A673 (cell line): ENCODE data around the gene PALLD. TPM values are rescaled to one million over a fixed set of nuclear protein-coding genes. Genes with fewer than 3 reads are reported as not detected.

Source experiments
- BruUV-seq: library from RNA; stranded (reverse); fragments of 400-500 nt; replicated peaks from 2 replicates; lab custom pipeline; 2021; lab: Mats Ljungman, UMichigan
- CTCF ChIA-PET: fragments of 300-600 bp; sonication (Branson Sonifier 250); formaldehyde crosslinking; loops from one replicate; lab custom pipeline; 2022; ENCODE audit warnings: antibody characterized with exemption; lab: Charles Lee
- POLR2A ChIA-PET: fragments of 300-600 bp; sonication (Branson Sonifier 250); formaldehyde crosslinking; loops from one replicate; lab custom pipeline; 2022; ENCODE audit warnings: antibody characterized with exemption; ENCODE audit not compliant: low non-redundant PET; lab: Charles Lee
- DNase-seq: peaks from one replicate; pipeline ENCODE4 v3.0.0-alpha.2; 2015; ENCODE audit warnings: low spot score
- H3K27ac ChIP-seq: fragments of 200-600 bp; sonication (generic); 2 replicates; pipeline ENCODE4 v1.5.1; 2016; ENCODE audit warnings: mixed run types, low read depth, mild to moderate bottlenecking, mixed read lengths, antibody characterized with exemption, low read length; ENCODE audit not compliant: poor library complexity, severe bottlenecking
- H3K27me3 ChIP-seq: fragments of 200-600 bp; sonication (generic); replicated peaks from 2 replicates; pipeline ENCODE4 v1.6.1; 2017; ENCODE audit warnings: mixed run types, low read depth, mild to moderate bottlenecking, mixed read lengths, antibody characterized with exemption, low read length; ENCODE audit not compliant: insufficient read depth, poor library complexity
- H3K36me3 ChIP-seq: fragments of 200-600 bp; sonication (generic); 2 replicates; pipeline ENCODE4 v1.6.1; 2016; ENCODE audit warnings: mixed run types, mild to moderate bottlenecking, mixed read lengths, antibody characterized with exemption, low read length; ENCODE audit not compliant: insufficient read depth, poor library complexity, severe bottlenecking
- H3K4me1 ChIP-seq: fragments of 200-600 bp; sonication (generic); 2 replicates; pipeline ENCODE4 v1.6.1; 2017; ENCODE audit warnings: mixed run types, mild to moderate bottlenecking, mixed read lengths, antibody characterized with exemption, low read length; ENCODE audit not compliant: insufficient read depth, poor library complexity, severe bottlenecking
- H3K4me3 ChIP-seq: fragments of 200-600 bp; sonication (generic); 2 replicates; pipeline ENCODE4 v1.5.1; 2016; ENCODE audit warnings: low read depth, mixed run types, mild to moderate bottlenecking, mixed read lengths, low read length; ENCODE audit not compliant: poor library complexity, severe bottlenecking
- H3K9me3 ChIP-seq: fragments of 200-600 bp; sonication (generic); 2 replicates; pipeline ENCODE4 v1.6.1; 2016; ENCODE audit warnings: mixed run types, low read depth, mild to moderate bottlenecking, mixed read lengths, antibody characterized with exemption, low read length; ENCODE audit not compliant: poor library complexity, severe bottlenecking
- CTCF ChIP-seq: fragments of 300-800, 200-600 bp; sonication (generic); conservative IDR thresholded peaks from 2 replicates; pipeline ENCODE4 v1.5.1; 2017; ENCODE audit warnings: low read depth, mild to moderate bottlenecking, antibody characterized with exemption, low read length, moderate library complexity, mixed read lengths
- EZH2 ChIP-seq: fragments of 200-600 bp; sonication (generic); IDR thresholded peaks from 2 replicates; pipeline ENCODE4 v1.6.1; 2017; ENCODE audit warnings: borderline replicate concordance, low read depth, mild to moderate bottlenecking, mixed read lengths, antibody characterized with exemption, low read length; ENCODE audit not compliant: poor library complexity, severe bottlenecking
- intact Hi-C: fragments of 100-400 bp; cut with micrococcal nuclease; formaldehyde crosslinking; loops from one replicate; pipeline ENCODE4 v1.10.0; 2022; ENCODE audit not compliant: unreplicated experiment
- total RNA-seq: library from RNA; stranded (reverse); gene quantifications from 2 replicates; pipeline ENCODE4 v1.2.3, GENCODE V29; 2021

PALLD gene
- total RNA-seq, 1 experiment from 2014 or later, result 44.1 TPM

DNA sequence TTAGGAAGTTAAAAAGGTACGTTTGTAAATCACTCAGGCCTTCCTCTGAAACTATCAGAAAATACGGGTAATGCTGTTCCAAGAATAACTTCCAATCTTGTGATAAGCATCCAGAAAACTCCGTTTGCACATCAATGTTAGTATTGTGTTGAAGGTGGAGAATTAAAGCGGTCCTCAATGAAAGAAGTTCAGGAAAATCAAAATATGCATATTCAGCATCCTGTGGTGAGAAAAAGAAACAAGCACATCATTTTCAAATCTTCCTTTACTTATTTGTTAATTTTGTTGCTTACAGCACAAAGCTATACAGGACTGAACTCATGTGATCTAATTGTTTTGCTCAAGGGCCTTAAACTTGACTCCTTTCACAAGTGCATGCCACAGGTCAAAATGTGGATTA lies 35.0 kb upstream of the PALLD start:
- Histone ChIP-seq H3K4me1 (no peaks in the 10 kb centered on the region), H3K27ac (no peak overlapping the region), H3K4me3 (no peak overlapping the region), H3K9me3 (no peaks in the 10 kb centered on the region), H3K36me3 (no peaks in the 10 kb centered on the region), H3K27me3 (no peaks in the 10 kb centered on the region)
- no peak for TF ChIP-seq EZH2
- no TSS peak for BruUV-seq
- CTCF ChIA-PET, result no interaction called here
- DNase-seq, result no peak
- intact Hi-C loops, result no loop called here
- POLR2A ChIA-PET, result no interaction called here

DNA sequence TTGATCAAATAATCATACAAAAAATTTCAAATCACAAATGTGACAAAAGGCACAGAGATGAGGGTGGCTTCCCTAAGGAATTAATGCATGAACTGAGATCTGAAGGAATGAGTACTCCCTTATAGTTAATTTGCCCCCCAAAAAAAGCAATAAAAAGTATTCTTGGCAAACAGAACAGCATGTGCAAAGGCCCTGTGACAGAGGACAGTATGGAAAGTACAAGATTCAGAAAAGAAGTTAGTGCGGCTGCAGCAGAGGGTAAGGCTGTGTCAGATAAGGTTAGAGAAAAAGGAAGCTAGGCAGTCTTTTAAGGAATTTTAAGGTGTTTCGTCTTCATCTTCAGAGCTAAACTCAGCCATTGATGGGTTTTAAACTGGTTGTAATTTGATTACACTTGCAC lies 23.9 kb upstream of the PALLD start:
- CTCF ChIA-PET, result no interaction called here
- BruUV-seq, result no TSS peak
- TF ChIP-seq EZH2 (no peak), CTCF (no peak)
- Histone ChIP-seq H3K27ac (no peak overlapping the region), H3K36me3 (no peaks in the 10 kb centered on the region), H3K27me3 (no peaks in the 10 kb centered on the region), H3K4me1 (peaks cover 17% of the 10 kb centered on the region), H3K9me3 (no peaks in the 10 kb centered on the region), H3K4me3 (no peak overlapping the region)
- POLR2A ChIA-PET, result no interaction called here
- intact Hi-C loops, result no loop called here
- DNase-seq, result no peak

DNA sequence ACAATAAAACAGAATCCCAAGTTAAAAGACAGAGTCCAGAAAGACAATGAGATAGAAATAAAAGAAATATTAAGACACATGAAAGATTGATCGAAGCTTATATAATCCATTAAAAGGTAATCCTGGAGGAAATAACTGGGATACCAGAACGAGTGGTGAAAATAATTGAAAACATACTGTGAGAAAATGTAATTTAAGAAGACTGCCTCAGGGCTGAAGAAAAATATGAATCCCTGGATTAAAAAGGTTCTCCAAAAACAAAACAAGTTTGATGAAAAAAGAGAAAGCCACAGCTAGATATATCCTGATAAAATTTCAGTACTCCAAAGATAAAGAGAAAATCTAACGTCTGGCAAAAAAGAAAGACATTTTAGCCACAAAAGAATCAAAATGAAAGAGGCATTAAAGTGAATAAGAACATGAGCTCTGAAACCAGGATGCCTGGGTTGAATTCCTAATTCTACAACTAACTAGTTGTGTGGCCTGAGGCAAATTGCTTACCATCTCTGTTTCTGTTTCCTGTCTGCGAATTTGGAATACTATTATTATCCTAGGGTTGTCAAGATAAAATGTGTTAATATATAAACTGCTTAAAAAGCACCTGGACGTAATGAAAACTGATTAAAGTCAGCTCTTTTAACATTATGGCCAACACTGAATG lies 22.1 kb upstream of the PALLD start:
- Histone ChIP-seq H3K27ac (no peak overlapping the region), H3K36me3 (no peaks in the 10 kb centered on the region), H3K27me3 (no peaks in the 10 kb centered on the region), H3K9me3 (no peaks in the 10 kb centered on the region), H3K4me3 (no peak overlapping the region), H3K4me1 (peaks cover 17% of the 10 kb centered on the region)
- no peak for TF ChIP-seq EZH2
- no peak for TF ChIP-seq CTCF
- intact Hi-C loops, result no loop called here
- POLR2A ChIA-PET, result interaction anchor here (0.7 kb wide), 1 partner anchor 234 kb away, joined by 3 read pairs; no protein-coding TSS in a partner anchor
- BruUV-seq, result no TSS peak
- no peak for DNase-seq
- CTCF ChIA-PET, result interaction anchor here (0.6 kb wide), 1 partner anchor 535 kb away, joined by 3 read pairs; the partner anchor contains the start of gene CBR4

GRCh38 chr4:168475745-168476144 lies 21.1 kb upstream of the PALLD start:
- no peak overlapping the region for H3K27ac ChIP-seq
- H3K4me3 ChIP-seq, result no peak overlapping the region
- no peaks in the 10 kb centered on the region for H3K27me3 ChIP-seq
- no TSS peak for BruUV-seq
- CTCF ChIA-PET, result no interaction called here
- POLR2A ChIA-PET, result no interaction called here
- no peak for DNase-seq
- no peaks in the 10 kb centered on the region for H3K36me3 ChIP-seq
- peaks cover 17% of the 10 kb centered on the region for H3K4me1 ChIP-seq
- H3K9me3 ChIP-seq, result no peaks in the 10 kb centered on the region
- TF ChIP-seq CTCF, result no peak
- TF ChIP-seq EZH2, result no peak
- intact Hi-C loops, result no loop called here
